CD4-positive, alpha-beta T cell treated with Interleukin-17A for 4 hours (primary cell): ENCODE data around the gene TSPAN32.
"Not testable (repeated sequence)": the region's sequence is repeated elsewhere in the genome, so short reads cannot be mapped to it uniquely, and the experiment has no call there.

Experiments
- DNase-seq: peaks from one replicate; pipeline ENCODE4 v3.0.0-alpha.2; 2020; ENCODE audit warnings: mixed read lengths

Gene TSPAN32

DNA sequence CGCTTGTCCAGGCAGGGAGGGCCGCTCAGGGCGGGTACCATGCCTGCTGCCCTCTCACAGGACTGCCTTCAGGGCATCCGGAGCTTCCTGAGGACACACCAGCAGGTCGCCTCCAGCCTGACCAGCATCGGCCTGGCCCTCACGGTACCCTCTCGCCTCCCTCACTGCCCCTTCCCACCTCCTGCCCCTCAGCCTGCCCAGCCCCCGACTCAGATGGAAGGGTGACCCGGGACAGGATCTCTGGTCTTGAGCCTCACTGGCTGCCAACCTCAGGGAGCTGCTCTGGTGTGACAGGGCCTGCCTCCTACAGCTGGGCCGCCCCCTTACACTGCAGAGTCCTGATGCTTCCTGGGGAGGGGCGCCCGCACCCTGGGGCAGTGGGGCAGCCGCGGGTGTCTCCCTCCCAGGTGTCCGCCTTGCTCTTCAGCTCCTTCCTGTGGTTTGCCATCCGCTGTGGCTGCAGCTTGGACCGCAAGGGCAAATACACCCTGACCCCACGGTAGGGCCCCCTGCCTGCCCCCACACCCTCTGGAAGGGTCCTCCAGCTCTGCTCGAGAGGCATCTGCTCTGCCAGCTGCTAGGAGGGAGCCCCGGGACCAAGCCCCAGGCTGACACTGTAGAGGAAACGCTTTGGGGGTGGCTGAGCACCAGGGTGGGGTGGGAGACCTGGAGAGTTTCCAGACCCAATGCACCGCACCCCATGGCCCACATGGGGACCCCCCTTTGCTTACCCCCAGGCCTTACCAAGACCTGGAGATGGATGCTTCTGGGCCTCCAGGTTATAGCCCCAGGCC is 14.6 kb downstream of the TSPAN32 start:
- DNase-seq = no peak

GRCh38 chr11:2316963-2317244 is 15.1 kb downstream of the TSPAN32 start:
- no peak for DNase-seq

DNA sequence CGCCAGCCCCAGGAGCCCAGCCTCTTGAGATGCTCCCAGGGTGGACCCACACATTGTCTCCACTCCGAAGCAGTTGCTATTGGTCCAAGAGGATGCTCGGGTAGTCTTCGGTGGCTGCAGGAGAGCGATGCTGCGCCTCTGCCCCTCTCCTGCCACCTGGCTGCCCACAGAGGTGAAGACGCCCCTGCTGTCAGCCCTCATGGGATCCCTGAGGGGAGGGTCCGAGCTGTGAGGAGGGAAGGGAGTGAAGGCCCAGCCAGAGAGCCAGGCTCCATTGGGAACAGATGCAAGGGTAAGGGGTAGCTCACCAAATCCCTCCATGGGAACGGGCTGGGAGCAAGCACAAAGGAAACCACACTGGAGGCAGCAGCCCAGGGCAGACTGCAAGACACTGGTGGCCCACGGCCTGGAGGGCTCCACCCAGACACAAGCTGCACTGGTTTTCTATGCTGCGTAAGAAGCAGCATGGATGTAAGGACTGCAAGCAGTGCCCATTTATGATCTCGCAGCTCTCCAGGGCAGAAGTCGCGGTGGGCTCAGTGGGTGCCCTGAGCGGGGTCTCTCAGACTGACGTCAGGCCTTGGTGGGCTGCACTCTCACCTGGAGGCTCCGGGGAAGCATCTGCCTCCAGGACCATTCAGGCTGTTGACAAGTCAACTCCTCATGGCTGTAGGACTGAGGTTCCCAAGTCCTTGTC is 15.7 kb downstream of the TSPAN32 start:
- DNase-seq = no peak

GRCh38 chr11:2318123-2318522 is 16.3 kb downstream of the TSPAN32 start:
- DNase-seq = no peak

DNA sequence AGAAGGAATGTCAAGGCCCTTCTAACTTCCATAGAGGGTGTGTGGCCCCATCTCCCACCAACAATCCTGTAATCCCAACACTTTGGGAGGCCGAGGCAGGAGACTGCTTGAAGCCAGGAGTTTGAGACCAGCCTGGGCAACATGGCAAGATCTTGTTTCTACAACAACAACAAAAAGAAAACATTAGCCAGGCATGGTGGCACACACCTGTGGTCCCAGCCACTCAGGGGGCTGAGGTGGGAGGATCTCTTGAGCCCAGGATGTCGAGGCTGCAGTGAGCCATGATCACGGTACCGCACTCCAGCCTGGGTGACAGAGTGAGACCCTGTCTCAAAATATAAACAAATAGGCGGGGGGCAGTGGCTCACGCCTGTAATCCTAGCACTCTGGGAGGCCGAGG is 16.9 kb downstream of the TSPAN32 start:
- DNase-seq = no peak

GRCh38 chr11:2319791-2320472 is 18.1 kb downstream of the TSPAN32 start:
- no peak for DNase-seq

DNA sequence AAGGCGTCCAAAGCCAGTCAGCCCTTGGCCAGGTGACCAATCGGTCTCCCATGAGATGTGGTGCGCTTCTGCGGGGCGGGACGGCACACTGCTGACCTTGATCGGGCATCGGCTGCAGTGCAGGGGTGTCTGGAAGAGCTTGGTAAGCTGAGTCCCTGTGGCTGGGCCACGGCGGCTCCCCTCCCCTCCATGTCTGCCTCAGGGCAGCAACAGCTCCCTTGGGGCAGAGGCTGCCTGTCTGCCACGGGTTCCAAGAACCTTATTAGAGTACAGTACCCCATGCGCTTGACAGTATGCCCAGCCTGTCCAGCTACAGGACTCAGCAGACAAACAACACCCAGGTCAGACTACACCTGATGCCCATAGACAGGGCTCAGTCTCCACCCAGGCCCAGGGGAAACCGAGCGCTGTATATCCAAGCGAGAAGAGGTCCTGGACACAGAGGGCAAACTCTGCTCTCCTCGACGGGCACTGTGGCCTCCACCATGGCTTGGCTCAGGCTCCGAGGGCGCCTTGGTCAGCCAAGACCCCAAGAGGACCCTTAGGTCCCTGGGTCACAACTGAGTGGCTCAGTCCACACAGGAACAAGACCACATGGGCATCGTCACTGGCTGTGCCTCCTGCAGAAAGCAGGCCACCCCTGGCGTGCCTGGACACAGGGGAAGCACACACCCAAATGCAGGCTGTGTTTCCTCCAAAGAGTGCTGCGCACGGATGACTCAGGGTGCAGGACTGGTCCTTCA is 18.9 kb downstream of the TSPAN32 start:
- DNase-seq = no peak

GRCh38 chr11:2321311-2321683 is 19.5 kb downstream of the TSPAN32 start:
- no peak for DNase-seq

DNA sequence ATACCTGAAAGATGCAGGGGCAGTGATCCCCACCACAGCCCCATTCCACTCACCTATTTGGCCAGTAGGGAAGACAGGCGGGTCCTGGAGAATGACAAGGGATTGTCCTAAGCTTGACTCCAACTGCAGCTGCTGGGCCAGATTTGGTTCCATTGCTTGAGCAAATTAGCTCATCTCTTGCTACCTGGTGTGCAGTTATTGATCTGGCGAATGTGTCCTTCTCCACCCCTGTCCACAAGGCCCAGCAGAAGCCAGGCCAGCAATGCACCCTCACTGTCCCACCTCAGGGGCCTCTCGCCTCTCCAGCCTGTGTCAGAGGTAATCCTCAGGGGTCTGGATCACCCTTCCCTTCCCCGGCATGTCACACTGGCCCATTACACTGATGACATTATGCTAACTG is 23.3 kb downstream of the TSPAN32 start:
- no peak for DNase-seq

DNA sequence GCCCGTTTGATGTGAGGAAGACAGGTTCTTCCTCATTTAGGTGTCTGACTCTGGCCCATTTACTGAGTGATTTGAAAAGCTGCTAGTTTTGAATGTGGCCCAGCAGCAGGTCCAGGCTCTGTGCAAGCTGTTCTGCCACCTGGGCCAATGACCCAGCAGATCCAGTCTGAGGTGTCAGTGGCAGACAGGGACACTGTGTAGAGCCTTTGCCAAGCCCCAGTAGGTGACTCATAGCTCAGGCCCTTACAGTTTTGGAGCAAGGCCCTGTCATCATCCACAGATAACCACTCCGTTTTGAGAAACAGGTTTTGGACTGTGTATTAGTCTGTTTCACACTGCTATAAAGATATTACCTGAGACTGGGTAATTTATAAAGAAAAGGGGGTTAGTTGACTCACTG is 23.9 kb downstream of the TSPAN32 start:
- DNase-seq = no peak

DNA sequence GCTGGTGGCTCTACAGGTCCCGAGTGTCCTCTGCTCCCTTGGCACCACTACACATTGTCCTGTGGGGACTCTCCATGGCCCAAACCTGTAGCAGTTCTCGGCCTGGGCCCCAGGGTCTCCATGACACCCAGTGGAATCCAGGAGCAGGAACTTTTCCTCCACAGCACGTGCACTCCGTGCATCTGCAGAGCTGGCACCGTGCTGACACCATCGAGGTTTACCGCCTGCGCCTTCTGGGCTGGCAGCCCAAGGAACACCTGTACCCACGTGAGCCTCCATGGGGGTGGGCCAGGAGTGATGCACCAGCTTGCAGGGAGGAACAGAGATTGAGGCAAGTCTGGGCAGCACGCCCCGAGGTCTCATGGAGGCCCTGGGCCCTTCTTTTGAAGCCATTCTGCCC is 25.2 kb downstream of the TSPAN32 start:
- DNase-seq = no peak

DNA sequence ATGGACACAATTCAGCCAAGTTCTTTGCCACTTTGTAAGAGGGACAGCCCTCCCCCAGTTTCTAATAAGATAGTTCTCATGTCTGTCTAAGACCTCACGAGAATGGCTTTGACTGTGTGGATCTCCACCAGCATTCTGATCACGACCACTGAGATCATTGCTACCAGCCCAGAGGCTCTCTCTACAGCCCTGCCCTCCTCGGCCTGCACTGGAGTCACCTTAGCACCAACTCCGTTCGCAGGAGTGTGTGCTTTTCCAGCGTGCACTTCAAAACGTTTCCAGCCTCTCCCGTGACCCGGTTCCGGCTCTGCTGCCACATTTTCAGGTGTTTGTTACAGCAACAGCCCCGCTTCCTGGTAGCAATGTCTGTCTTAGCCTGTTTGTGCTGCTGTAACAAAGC is 26.2 kb downstream of the TSPAN32 start:
- DNase-seq = no peak

- DNase-seq = no peak
These were observed 27.0 kb downstream of the TSPAN32 start for GRCh38 chr11:2328656-2329354.

- DNase-seq = no peak
These were observed 27.7 kb downstream of the TSPAN32 start for GRCh38 chr11:2329551-2329950.

GRCh38 chr11:2330696-2331095 is 28.9 kb downstream of the TSPAN32 start:
- DNase-seq = no peak

- no peak for DNase-seq
These were observed 29.6 kb downstream of the TSPAN32 start for GRCh38 chr11:2331404-2331803.

DNA sequence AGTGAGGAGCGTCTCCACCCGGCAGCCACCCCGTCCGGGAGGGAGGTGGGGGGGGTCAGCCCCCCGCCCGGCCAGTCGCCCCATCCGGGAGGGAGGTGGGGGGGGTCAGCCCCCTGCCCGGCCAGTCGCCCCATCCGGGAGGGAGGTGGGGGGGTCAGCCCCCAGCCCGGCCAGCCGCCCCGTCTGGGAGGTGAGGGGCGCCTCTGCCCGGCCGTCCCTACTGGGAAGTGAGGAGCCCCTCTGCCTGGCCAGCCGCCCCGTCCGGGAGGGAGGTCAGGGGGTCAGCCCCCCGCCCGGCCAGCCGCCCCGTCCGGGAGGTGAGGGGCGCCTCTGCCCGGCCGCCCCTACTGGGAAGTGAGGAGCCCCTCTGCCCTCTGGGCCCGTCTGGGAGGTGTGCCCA is 30.8 kb downstream of the TSPAN32 start:
- not testable (repeated sequence) for DNase-seq

DNA sequence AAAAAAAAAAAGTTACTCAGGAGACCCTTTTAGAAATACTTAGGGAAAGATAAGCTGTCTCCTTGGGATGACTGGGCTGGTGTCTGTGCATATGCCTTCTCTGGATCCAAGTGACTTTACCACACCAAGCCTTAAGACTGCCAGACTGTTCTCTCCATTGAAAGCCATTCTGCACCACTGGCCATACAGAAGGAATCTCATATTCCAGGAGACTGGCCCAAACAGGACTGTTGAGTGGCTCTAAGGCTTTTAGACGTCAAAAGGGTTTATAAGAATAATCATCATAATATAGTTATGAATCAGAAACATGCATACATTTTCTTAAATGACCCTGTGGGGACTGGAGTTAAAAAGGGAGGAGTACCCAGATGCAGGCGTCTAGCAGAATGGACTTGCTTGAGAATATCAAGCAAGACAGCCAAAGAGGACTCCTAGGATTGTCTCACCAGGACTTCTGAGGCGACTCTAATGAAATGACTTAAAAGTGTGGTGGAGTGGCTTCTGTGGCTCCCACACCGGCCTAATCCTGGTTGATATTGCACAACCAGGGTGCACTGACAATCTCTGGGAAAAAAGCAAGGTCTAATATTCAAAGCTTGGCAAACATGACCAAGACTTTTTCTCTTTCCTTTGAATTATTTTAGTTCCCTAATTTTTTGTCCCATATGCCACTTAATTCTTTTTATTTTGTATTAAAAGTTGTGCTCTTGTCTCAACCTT is 31.8 kb downstream of the TSPAN32 start:
- DNase-seq = not testable (repeated sequence)

- DNase-seq = not testable (repeated sequence)
These were observed 33.5 kb downstream of the TSPAN32 start for GRCh38 chr11:2335286-2335685.

DNA sequence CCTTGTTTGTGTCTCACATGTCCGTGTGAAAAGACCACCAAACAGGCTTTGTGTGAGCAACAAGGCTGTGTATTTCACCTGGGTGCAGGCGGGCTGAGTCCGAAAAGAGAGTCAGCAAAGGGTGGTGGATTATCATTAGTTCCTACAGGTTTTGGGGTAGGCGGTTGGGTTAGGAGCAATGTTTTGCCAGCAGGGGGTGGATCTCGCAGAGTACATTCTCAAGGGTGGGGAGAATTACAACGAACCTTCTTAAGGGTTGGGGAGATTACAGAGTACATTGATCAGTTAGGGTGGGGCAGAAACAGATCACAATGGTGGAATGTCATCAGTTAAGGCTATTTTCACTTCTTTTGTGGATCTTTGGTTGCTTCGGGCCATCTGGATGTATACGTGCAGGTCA is 36.9 kb downstream of the TSPAN32 start:
- not testable (repeated sequence) for DNase-seq

GRCh38 chr11:2342557-2342956 is 40.7 kb downstream of the TSPAN32 start:
- no peak for DNase-seq

GRCh38 chr11:2342981-2343380 is 41.2 kb downstream of the TSPAN32 start:
- no peak for DNase-seq
